Kidney (tissue), 14 donors: ENCODE measurements around the gene IRF5. TPM values are rescaled to one million over a fixed set of nuclear protein-coding genes. Genes with fewer than 3 reads are reported as not detected.

Source experiments
- DNase-seq, 5 donors: peaks; one replicate each; pipeline ENCODE4 v3.0.0-alpha.2; 2013 to 2020
- FAIRE-seq: peaks from 2 replicates; lab custom pipeline; 2012; peaks lifted over from hg19 to GRCh38; lab: Jason Lieb, UNC
- H3K27ac ChIP-seq, 2 donors: one replicate each; pipeline ENCODE4 v1.7.0; 2013; ENCODE audit warnings: low read depth in 2 of 2, low read length in 2 of 2, inconsistent platforms in 1 of 2
- H3K27me3 ChIP-seq: one replicate; pipeline ENCODE4 v1.7.1; 2013; ENCODE audit warnings: low read length, inconsistent platforms; ENCODE audit not compliant: control insufficient read depth, insufficient read depth
- H3K36me3 ChIP-seq, 3 donors: one replicate each; pipeline versions ENCODE4 v1.7.0 to v1.7.1; 2013; ENCODE audit warnings: low read length in 3 of 3, control low read depth in 1 of 3, inconsistent platforms in 1 of 3; ENCODE audit not compliant: insufficient read depth in 3 of 3, control insufficient read depth in 2 of 3
- H3K4me1 ChIP-seq, 3 donors: one replicate each; pipeline versions ENCODE4 v1.7.0 to v1.7.1; 2013; ENCODE audit warnings: low read length in 3 of 3, inconsistent platforms in 1 of 3, low read depth in 1 of 3; ENCODE audit not compliant: control insufficient read depth in 2 of 3, insufficient read depth in 2 of 3
- H3K4me3 ChIP-seq, 3 donors: one replicate each; pipeline versions ENCODE4 v1.7.0 to v1.8.1; 2013; ENCODE audit warnings: low read length in 3 of 3, control low read depth in 1 of 3, inconsistent platforms in 1 of 3
- H3K9ac ChIP-seq, 3 donors: one replicate each; pipeline versions ENCODE4 v1.7.0 to v1.7.1; 2013; ENCODE audit warnings: low read length in 3 of 3, control low read depth in 1 of 3, inconsistent platforms in 1 of 3
- H3K9me3 ChIP-seq, 3 donors: one replicate each; pipeline versions ENCODE4 v1.7.0 to v1.7.1; 2013; ENCODE audit warnings: low read length in 3 of 3, control low read depth in 1 of 3, inconsistent platforms in 1 of 3; ENCODE audit not compliant: control insufficient read depth in 2 of 3, insufficient read depth in 1 of 3
- CTCF ChIP-seq: IDR thresholded peaks from 3 replicates; pipeline ENCODE4 v1.5.1; 2012; ENCODE audit warnings: mild to moderate bottlenecking, moderate library complexity, borderline replicate concordance; ENCODE audit not compliant: insufficient read depth; ENCODE audit errors: extremely low read depth
- intact Hi-C: fragments of 100-400 bp; cut with DNase I; formaldehyde crosslinking; loops from one replicate; pipeline ENCODE4 v1.11.1; 2022
- polyA plus RNA-seq: library from polyadenylated mRNA; stranded (reverse); fragments of 350-450 nt; fragmentation: Illumina TruSeq; extraction: RNeasy Lipid Tissue Mini Kit (QIAGEN cat#74804); gene quantifications from one replicate; pipeline ENCODE4 v1.2.3, GENCODE V29; 2014; ENCODE audit warnings: low read depth, low replicate concordance; ENCODE audit not compliant: insufficient read depth
- total RNA-seq: library from RNA; stranded (reverse); fragmentation: NEBNext Ultra II Directional; extraction: Animal tissue kit (Norgen Biotek cat#: 25700); gene quantifications from one replicate; pipeline ENCODE4 v1.2.1, GENCODE V29; 2021
- donor health status: control.
- donor health status: control.
- donor health status: control.
- donor health status: control.
- donor health status: control.
- donor health status: DM: yes; HTN: yes; CAD: no.
- donor health status: Normal renal cell carcinoma (clear cell type).

Gene IRF5
- total and polyA plus RNA-seq, 2 donors from 2014 or later = 13.0 to 27.1 TPM

GRCh38 chr7:128968624-128969023 lies 30.9 kb downstream of the IRF5 start:
- no peaks in the 10 kb centered on the region for H3K27me3 ChIP-seq

GRCh38 chr7:128974241-128974934 lies 36.7 kb downstream of the IRF5 start:
- Histone ChIP-seq H3K27ac (no peak overlapping the region), H3K27me3 (no peaks in the 10 kb centered on the region), H3K36me3 (peaks cover 19 to 58% (median 41%) of the 10 kb centered on the region in 3 donors), H3K4me1 (no peaks in the 10 kb centered on the region), H3K9ac (no peak overlapping the region), H3K4me3 (no peak overlapping the region), H3K9me3 (no peaks in the 10 kb centered on the region)
- intact Hi-C loops = no loop called here
- no peak for FAIRE-seq
- TF ChIP-seq CTCF = no peak
- no peak for DNase-seq

More at GRCh38 chr7:128968624-128969023, 30.9 kb downstream of the IRF5 start:
- peaks cover 17 to 58% (median 24%) of the 10 kb centered on the region in 3 donors for H3K36me3 ChIP-seq
- H3K4me1 ChIP-seq = no peaks in the 10 kb centered on the region
- H3K27ac ChIP-seq = no peak overlapping the region
- no peak overlapping the region for H3K4me3 ChIP-seq
- no peak overlapping the region for H3K9ac ChIP-seq
- FAIRE-seq = no peak
- intact Hi-C loops = no loop called here
- H3K9me3 ChIP-seq = no peaks in the 10 kb centered on the region
- TF ChIP-seq CTCF = no peak
- no peak for DNase-seq

- FAIRE-seq = no peak
- H3K36me3 ChIP-seq = peaks cover 3 to 60% (median 32%) of the 10 kb centered on the region in 3 donors
Observed at GRCh38 chr7:128982105-128982504, 44.4 kb downstream of the IRF5 start.

More at GRCh38 chr7:128982105-128982504, 44.4 kb downstream of the IRF5 start:
- no peak overlapping the region for H3K9ac ChIP-seq
- TF ChIP-seq CTCF = no peak
- no peaks in the 10 kb centered on the region for H3K4me1 ChIP-seq
- no peak overlapping the region for H3K27ac ChIP-seq
- H3K9me3 ChIP-seq = no peaks in the 10 kb centered on the region
- intact Hi-C loops = no loop called here
- DNase-seq = no peak
- no peak overlapping the region for H3K4me3 ChIP-seq
- no peaks in the 10 kb centered on the region for H3K27me3 ChIP-seq
